MCF 10A (cell line): ENCODE measurements around the gene CDH12. TPM values are rescaled to one million over a fixed set of nuclear protein-coding genes. Genes with fewer than 3 reads are reported as not detected.
"Not testable (repeated sequence)": the region's sequence is repeated elsewhere in the genome, so short reads cannot be mapped to it uniquely, and the experiment has no call there.

Experiments
- BruUV-seq: library from RNA; stranded (reverse); fragments of 400-500 nt; replicated peaks from 2 replicates; lab custom pipeline; 2021; lab: Mats Ljungman, UMichigan
- CTCF ChIA-PET: fragments of 300-600 bp; sonication (Branson Sonifier 250); formaldehyde crosslinking; extraction: SDS; loops from one replicate; lab custom pipeline; 2021; ENCODE audit warnings: antibody characterized with exemption, inconsistent platforms; lab: Yijun Ruan, JAX
- POLR2A ChIA-PET: fragments of 300-600, 350-650 bp; sonication (Branson Sonifier 250); formaldehyde crosslinking; extraction: SDS; loops from one replicate; lab custom pipeline; 2020; ENCODE audit warnings: antibody characterized with exemption, inconsistent platforms; lab: Yijun Ruan, JAX
- DNase-seq: peaks from one replicate; pipeline ENCODE4 v3.0.0-alpha.2; 2018; ENCODE audit not compliant: unreplicated experiment
- H3K27ac Mint-ChIP-seq: one replicate; pipeline ENCODE4 v1.8.0; 2022; ENCODE audit warnings: mild to moderate bottlenecking, low read depth, mixed read lengths; ENCODE audit not compliant: unreplicated experiment
- H3K27me3 Mint-ChIP-seq: one replicate; pipeline ENCODE4 v1.8.0; 2022; ENCODE audit warnings: mixed read lengths; ENCODE audit not compliant: insufficient read depth, unreplicated experiment
- H3K36me3 Mint-ChIP-seq: one replicate; pipeline ENCODE4 v1.8.0; 2022; ENCODE audit warnings: mild to moderate bottlenecking, moderate library complexity, mixed read lengths; ENCODE audit not compliant: insufficient read depth, unreplicated experiment
- H3K4me1 Mint-ChIP-seq: one replicate; pipeline ENCODE4 v1.8.0; 2022; ENCODE audit warnings: mixed read lengths; ENCODE audit not compliant: insufficient read depth, unreplicated experiment
- H3K4me3 Mint-ChIP-seq: one replicate; pipeline ENCODE4 v1.8.0; 2022; ENCODE audit warnings: mild to moderate bottlenecking, moderate library complexity, mixed read lengths; ENCODE audit not compliant: unreplicated experiment
- H3K9me3 Mint-ChIP-seq: one replicate; pipeline ENCODE4 v1.8.0; 2022; ENCODE audit warnings: mixed read lengths; ENCODE audit not compliant: unreplicated experiment
- intact Hi-C: fragments of 100-400 bp; cut with micrococcal nuclease; formaldehyde crosslinking; loops from 2 replicates; pipeline ENCODE4 v1.14.1; 2022
- total RNA-seq: library from RNA; stranded (reverse); gene quantifications from 2 replicates; pipeline ENCODE4 v1.2.3, GENCODE V29; 2022
- TF ChIP-seq, protein P1 (sequence below): fragments of 200-600 bp; IDR thresholded peaks from one replicate; pipeline ENCODE4 v1.8.0; 2022; ENCODE audit warnings: antibody characterized with exemption, mild to moderate bottlenecking; ENCODE audit not compliant: unreplicated experiment

The CDH12 gene
- total RNA-seq, 1 experiment from 2014 or later, result not detected

DNA sequence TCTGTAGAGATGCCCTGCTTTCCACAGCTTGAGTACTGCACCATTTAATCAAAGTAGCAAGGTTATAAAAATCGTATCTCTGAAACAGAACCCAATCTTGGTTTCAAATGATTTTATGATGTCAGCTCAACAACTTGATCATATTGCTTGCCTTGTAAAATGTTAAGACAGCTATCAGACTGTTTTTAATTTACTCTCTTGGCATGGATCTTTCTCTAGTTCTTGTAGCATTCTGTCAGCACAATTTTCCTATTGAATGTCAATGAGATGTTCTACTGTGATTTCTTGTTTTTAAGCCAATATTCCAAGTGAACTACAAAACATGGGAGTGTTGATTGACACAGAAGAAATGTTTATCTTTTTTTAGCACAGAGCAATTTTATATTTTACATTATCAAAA, 313.4 kb downstream of the CDH12 start:
- Mint-ChIP-seq H3K9me3 (no peaks in the 10 kb centered on the region), H3K27me3 (no peaks in the 10 kb centered on the region), H3K4me3 (no peak overlapping the region), H3K4me1 (no peaks in the 10 kb centered on the region), H3K36me3 (no peaks in the 10 kb centered on the region), H3K27ac (no peak overlapping the region)
- intact Hi-C loops, result no loop called here
- BruUV-seq, result no TSS peak
- DNase-seq, result no peak
- TF ChIP-seq, protein P1, sequence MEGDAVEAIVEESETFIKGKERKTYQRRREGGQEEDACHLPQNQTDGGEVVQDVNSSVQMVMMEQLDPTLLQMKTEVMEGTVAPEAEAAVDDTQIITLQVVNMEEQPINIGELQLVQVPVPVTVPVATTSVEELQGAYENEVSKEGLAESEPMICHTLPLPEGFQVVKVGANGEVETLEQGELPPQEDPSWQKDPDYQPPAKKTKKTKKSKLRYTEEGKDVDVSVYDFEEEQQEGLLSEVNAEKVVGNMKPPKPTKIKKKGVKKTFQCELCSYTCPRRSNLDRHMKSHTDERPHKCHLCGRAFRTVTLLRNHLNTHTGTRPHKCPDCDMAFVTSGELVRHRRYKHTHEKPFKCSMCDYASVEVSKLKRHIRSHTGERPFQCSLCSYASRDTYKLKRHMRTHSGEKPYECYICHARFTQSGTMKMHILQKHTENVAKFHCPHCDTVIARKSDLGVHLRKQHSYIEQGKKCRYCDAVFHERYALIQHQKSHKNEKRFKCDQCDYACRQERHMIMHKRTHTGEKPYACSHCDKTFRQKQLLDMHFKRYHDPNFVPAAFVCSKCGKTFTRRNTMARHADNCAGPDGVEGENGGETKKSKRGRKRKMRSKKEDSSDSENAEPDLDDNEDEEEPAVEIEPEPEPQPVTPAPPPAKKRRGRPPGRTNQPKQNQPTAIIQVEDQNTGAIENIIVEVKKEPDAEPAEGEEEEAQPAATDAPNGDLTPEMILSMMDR, result no peak
- ChIA-PET POLR2A (no interaction called here), CTCF (no interaction called here)

DNA sequence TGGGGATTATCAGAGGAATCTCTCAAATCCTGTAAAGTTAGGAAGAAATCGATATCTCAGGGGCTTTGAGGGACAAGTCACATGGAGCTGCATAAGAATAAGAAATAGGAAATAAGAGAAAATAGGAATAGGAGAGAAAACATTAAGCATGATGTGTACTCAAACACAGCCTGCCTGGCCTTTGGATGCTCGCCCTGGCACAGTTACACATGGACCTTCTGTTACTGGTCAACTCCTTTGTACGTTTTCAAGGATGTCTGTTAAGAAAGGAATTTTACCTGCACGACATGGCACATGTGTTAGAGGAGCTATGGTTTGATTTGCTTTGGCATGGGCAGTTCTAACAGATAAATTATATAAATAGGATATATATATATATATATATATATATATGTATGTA, 321.2 kb downstream of the CDH12 start:
- no peaks in the 10 kb centered on the region for H3K4me1 Mint-ChIP-seq
- intact Hi-C loops, result no loop called here
- no peak for DNase-seq
- no peaks in the 10 kb centered on the region for H3K36me3 Mint-ChIP-seq
- H3K27me3 Mint-ChIP-seq, result no peaks in the 10 kb centered on the region
- H3K27ac Mint-ChIP-seq, result no peak overlapping the region
- no peaks in the 10 kb centered on the region for H3K9me3 Mint-ChIP-seq
- no TSS peak for BruUV-seq
- ChIA-PET POLR2A (no interaction called here), CTCF (no interaction called here)
- TF ChIP-seq, protein P1, result no peak
- H3K4me3 Mint-ChIP-seq, result no peak overlapping the region

DNA sequence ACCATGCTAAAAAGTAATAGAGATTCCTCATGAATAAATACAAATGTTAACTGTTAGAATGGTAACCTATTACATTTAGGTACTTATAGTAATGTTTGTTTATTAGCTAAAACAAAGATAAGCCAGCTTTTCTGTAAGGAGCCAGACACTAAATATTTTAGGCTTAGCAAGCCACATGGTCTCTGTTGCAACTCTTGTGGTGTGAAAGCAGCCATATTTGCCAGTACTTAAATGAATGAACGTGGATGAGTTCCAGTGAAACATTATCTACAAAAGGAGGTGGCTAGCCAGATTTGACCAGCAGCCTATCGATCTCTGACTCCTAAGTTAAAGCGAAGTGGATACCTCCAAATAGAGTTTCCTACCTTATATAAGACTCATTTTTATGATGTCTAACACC, 331.6 kb downstream of the CDH12 start:
- H3K36me3 Mint-ChIP-seq, result no peaks in the 10 kb centered on the region
- peaks cover 17% of the 10 kb centered on the region for H3K9me3 Mint-ChIP-seq
- no TSS peak for BruUV-seq
- TF ChIP-seq, protein P1, result no peak
- H3K27me3 Mint-ChIP-seq, result no peaks in the 10 kb centered on the region
- H3K4me3 Mint-ChIP-seq, result no peak overlapping the region
- DNase-seq, result no peak
- H3K4me1 Mint-ChIP-seq, result no peaks in the 10 kb centered on the region
- CTCF ChIA-PET, result no interaction called here
- POLR2A ChIA-PET, result no interaction called here
- intact Hi-C loops, result no loop called here
- H3K27ac Mint-ChIP-seq, result no peak overlapping the region

DNA sequence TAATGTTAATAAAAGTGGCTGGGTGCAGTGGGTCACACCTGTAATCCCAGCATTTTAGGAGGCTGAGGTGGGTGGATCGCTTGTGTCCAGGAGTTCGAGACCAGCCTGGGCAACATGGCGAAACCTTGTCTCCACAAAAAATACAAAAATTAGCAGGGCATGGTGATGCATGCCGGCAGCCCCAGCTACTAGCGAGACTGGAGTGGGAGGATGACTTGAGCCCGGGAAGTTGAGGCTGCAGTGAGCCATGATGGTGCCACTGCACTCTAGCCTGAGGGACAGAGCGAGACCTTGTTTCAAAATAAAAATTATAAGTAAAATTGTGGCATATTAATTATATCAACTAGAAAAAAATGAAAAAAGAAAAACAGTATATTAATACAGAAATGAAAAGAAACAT, 336.6 kb downstream of the CDH12 start:
- BruUV-seq, H3K27me3 Mint-ChIP-seq, intact Hi-C loops, POLR2A ChIA-PET, H3K4me1 Mint-ChIP-seq, H3K27ac Mint-ChIP-seq, H3K36me3 Mint-ChIP-seq, H3K9me3 Mint-ChIP-seq, DNase-seq, H3K4me3 Mint-ChIP-seq: not testable (repeated sequence)
- CTCF ChIA-PET, result interaction anchor here (0.6 kb wide), 1 partner anchor 66 kb away, joined by 3 read pairs; no protein-coding TSS in a partner anchor

DNA sequence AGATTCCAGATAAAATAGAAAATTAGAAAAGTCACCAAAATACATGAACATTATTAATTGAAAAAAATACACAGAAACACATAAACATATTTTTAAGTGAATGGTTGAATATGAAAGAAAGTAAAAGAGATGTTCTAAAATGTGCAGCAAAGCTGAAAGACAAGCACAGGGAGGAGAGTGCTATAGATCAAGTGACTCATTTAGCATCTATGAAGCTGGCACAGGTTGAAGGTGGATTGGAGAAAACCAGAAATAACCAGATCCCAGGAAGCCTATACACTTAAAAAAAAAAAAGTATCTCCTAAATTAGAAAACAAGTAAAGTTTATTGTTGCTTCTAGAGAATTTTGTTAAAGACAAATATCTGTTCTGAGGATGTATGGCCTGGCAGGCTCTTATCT, 338.9 kb downstream of the CDH12 start:
- CTCF ChIA-PET, result interaction anchor here (0.7 kb wide), 1 partner anchor 200 kb away, joined by 3 read pairs; no protein-coding TSS in a partner anchor

More for the DNA sequence above, 338.9 kb downstream of the CDH12 start:
- Mint-ChIP-seq H3K4me1 (peaks cover 6% of the 10 kb centered on the region), H3K4me3 (no peak overlapping the region), H3K27me3 (no peaks in the 10 kb centered on the region), H3K27ac (no peak overlapping the region), H3K36me3 (peaks cover 6% of the 10 kb centered on the region), H3K9me3 (no peaks in the 10 kb centered on the region)
- POLR2A ChIA-PET, result interaction anchor here (0.6 kb wide), 1 partner anchor 152 kb away, joined by 4 read pairs; no protein-coding TSS in a partner anchor
- peak; percentile 41 for DNase-seq
- TF ChIP-seq, protein P1, result no peak
- no TSS peak for BruUV-seq
- intact Hi-C loops, result no loop called here
